H9 (cell line): ENCODE data around the gene TTC29. TPM values are rescaled to one million over a fixed set of nuclear protein-coding genes. Genes with fewer than 3 reads are reported as not detected.

Source experiments
- DNase-seq: peaks from one replicate; pipeline ENCODE4 v3.0.0-alpha.2; 2017
- H2AFZ ChIP-seq: one replicate; pipeline ENCODE4 v1.6.1; 2013; ENCODE audit warnings: mild to moderate bottlenecking, low read length, control low read depth, moderate library complexity
- H2AK5ac ChIP-seq: 2 replicates; pipeline ENCODE4 v1.6.1; 2013; ENCODE audit warnings: low read length, control low read depth, mixed read lengths; ENCODE audit not compliant: insufficient read length
- H2BK120ac ChIP-seq: one replicate; pipeline ENCODE4 v1.6.1; 2013; ENCODE audit warnings: low read depth, mild to moderate bottlenecking, low read length, control low read depth, inconsistent platforms; ENCODE audit not compliant: poor library complexity, severe bottlenecking
- H2BK12ac ChIP-seq: 2 replicates; pipeline ENCODE4 v1.6.1; 2013; ENCODE audit warnings: low read length, control low read depth, mixed read lengths, low read depth; ENCODE audit not compliant: insufficient read length
- H2BK15ac ChIP-seq: 2 replicates; pipeline ENCODE4 v1.6.1; 2013; ENCODE audit warnings: low read depth, low read length, control low read depth
- H2BK20ac ChIP-seq: one replicate; pipeline ENCODE4 v1.6.1; 2013; ENCODE audit warnings: low read depth, mild to moderate bottlenecking, low read length, control low read depth, inconsistent platforms; ENCODE audit not compliant: poor library complexity, severe bottlenecking
- H2BK5ac ChIP-seq: 2 replicates; pipeline ENCODE4 v1.6.1; 2013; ENCODE audit warnings: low read length, control low read depth, mixed read lengths; ENCODE audit not compliant: insufficient read length
- H3K14ac ChIP-seq: 2 replicates; pipeline ENCODE4 v1.6.1; 2013; ENCODE audit warnings: low read length, control low read depth; ENCODE audit not compliant: insufficient read depth
- H3K18ac ChIP-seq: 2 replicates; pipeline ENCODE4 v1.6.1; 2013; ENCODE audit warnings: low read depth, mild to moderate bottlenecking, mixed read lengths, low read length, control low read depth; ENCODE audit not compliant: insufficient read length
- H3K23ac ChIP-seq: 2 replicates; pipeline ENCODE4 v1.6.1; 2013; ENCODE audit warnings: low read length, control low read depth, mixed read lengths, low read depth; ENCODE audit not compliant: insufficient read length
- H3K23me2 ChIP-seq: 2 replicates; pipeline ENCODE4 v1.6.1; 2013; ENCODE audit warnings: low read depth, mild to moderate bottlenecking, mixed read lengths, low read length, control low read depth; ENCODE audit not compliant: insufficient read length, poor library complexity, severe bottlenecking
- H3K27ac ChIP-seq: 2 replicates; pipeline ENCODE4 v1.5.1; 2013; ENCODE audit warnings: low read length, control low read depth, mixed read lengths, low read depth; ENCODE audit not compliant: insufficient read length
- H3K27me3 ChIP-seq: 2 replicates; pipeline ENCODE4 v1.6.1; 2013; ENCODE audit warnings: low read length, control low read depth, inconsistent platforms; ENCODE audit not compliant: insufficient read depth
- H3K4ac ChIP-seq: 2 replicates; pipeline ENCODE4 v1.6.1; 2013; ENCODE audit warnings: low read depth, mild to moderate bottlenecking, control low read depth, inconsistent platforms, low read length, moderate library complexity
- H3K4me1 ChIP-seq: 2 replicates; pipeline ENCODE4 v1.6.1; 2013; ENCODE audit warnings: low read length, control low read depth, inconsistent platforms; ENCODE audit not compliant: insufficient read depth
- H3K4me2 ChIP-seq: 2 replicates; pipeline ENCODE4 v1.6.1; 2013; ENCODE audit warnings: low read length, control low read depth, mixed read lengths; ENCODE audit not compliant: insufficient read length, insufficient read depth
- H3K56ac ChIP-seq: 2 replicates; pipeline ENCODE4 v1.6.1; 2013; ENCODE audit warnings: low read depth, mild to moderate bottlenecking, mixed read lengths, low read length, control low read depth; ENCODE audit not compliant: insufficient read length
- H3K79me1 ChIP-seq: 2 replicates; pipeline ENCODE4 v1.6.1; 2013; ENCODE audit warnings: low read depth, mild to moderate bottlenecking, moderate library complexity, low read length, control low read depth, inconsistent platforms; ENCODE audit not compliant: insufficient read depth, poor library complexity, severe bottlenecking
- H3K79me2 ChIP-seq: 2 replicates; pipeline ENCODE4 v1.6.1; 2013; ENCODE audit warnings: low read length, control low read depth, inconsistent platforms; ENCODE audit not compliant: insufficient read depth
- H3K9ac ChIP-seq: 2 replicates; pipeline ENCODE4 v1.6.1; 2013; ENCODE audit warnings: low read length, control low read depth, mixed read lengths; ENCODE audit not compliant: insufficient read length; ENCODE audit errors: extremely low read depth
- H3K9me3 ChIP-seq: one replicate; pipeline ENCODE4 v1.6.1; 2013; ENCODE audit warnings: low read depth, low read length, inconsistent platforms; ENCODE audit not compliant: control insufficient read depth
- H3T11ph ChIP-seq: one replicate; pipeline ENCODE4 v1.6.1; 2013; ENCODE audit warnings: mild to moderate bottlenecking, low read length, control low read depth, inconsistent platforms
- H4K20me1 ChIP-seq: one replicate; pipeline ENCODE4 v1.6.1; 2013; ENCODE audit not compliant: control insufficient read depth, insufficient read length, insufficient read depth
- H4K5ac ChIP-seq: 2 replicates; pipeline ENCODE4 v1.6.1; 2013; ENCODE audit warnings: low read depth, mild to moderate bottlenecking, mixed read lengths, low read length, control low read depth; ENCODE audit not compliant: insufficient read length
- H4K8ac ChIP-seq: replicated peaks from 2 replicates; pipeline ENCODE4 v1.6.1; 2013; ENCODE audit warnings: low read length, control low read depth, mixed read lengths, low read depth; ENCODE audit not compliant: insufficient read length
- H4K91ac ChIP-seq: 2 replicates; pipeline ENCODE4 v1.6.1; 2013; ENCODE audit warnings: low read depth, mild to moderate bottlenecking, moderate library complexity, mixed read lengths, low read length, control low read depth; ENCODE audit not compliant: insufficient read length
- H3K27ac Mint-ChIP-seq, 3 experiments: 2 replicates in 2 of 3; 3 replicates in 1 of 3; pipeline ENCODE4 v1.8.0; 2020 to 2021; ENCODE audit warnings: mixed read lengths in 3 of 3, mild to moderate bottlenecking in 1 of 3, moderate library complexity in 1 of 3
- H3K27me3 Mint-ChIP-seq: 2 replicates; pipeline ENCODE4 v1.8.0; 2021; ENCODE audit warnings: low read depth, mild to moderate bottlenecking, moderate library complexity, mixed read lengths
- H3K36me3 Mint-ChIP-seq, 3 experiments: 2 replicates in 2 of 3; 3 replicates in 1 of 3; pipeline ENCODE4 v1.8.0; 2020 to 2021; ENCODE audit warnings: low read depth in 3 of 3, mixed read lengths in 3 of 3; ENCODE audit not compliant: insufficient read depth in 1 of 3
- H3K4me1 Mint-ChIP-seq, 2 experiments: 2 replicates each; pipeline ENCODE4 v1.8.0; 2020; ENCODE audit warnings: mixed read lengths in 2 of 2
- H3K4me3 Mint-ChIP-seq, 2 experiments: 2 replicates in 1 of 2; 3 replicates in 1 of 2; pipeline ENCODE4 v1.8.0; 2020 to 2021; ENCODE audit warnings: mild to moderate bottlenecking in 2 of 2, mixed read lengths in 2 of 2, moderate library complexity in 1 of 2
- H3K9me3 Mint-ChIP-seq, 2 experiments: 2 replicates in 1 of 2; 3 replicates in 1 of 2; pipeline ENCODE4 v1.8.0; 2020; ENCODE audit warnings: mild to moderate bottlenecking in 2 of 2, mixed read lengths in 2 of 2, moderate library complexity in 1 of 2
- CTCF ChIP-seq: fragments of 200-600 bp; sonication (generic); conservative IDR thresholded peaks from 3 replicates; pipeline ENCODE4 v1.8.0; 2021; ENCODE audit warnings: antibody characterized with exemption, mild to moderate bottlenecking
- WGBS: extraction: QIAGEN DNeasy Blood & Tissue Kit; methylation state at CpG from one replicate; pipeline ENCODE4 v1.1.7; 2013; ENCODE audit warnings: missing lambda C conversion rate, low lambda C conversion rate, mixed read lengths; ENCODE audit not compliant: insufficient read length; ENCODE audit errors: extremely low coverage; 5-methylcytosine and 5-hydroxymethylcytosine counted together
- total RNA-seq: library from RNA; stranded (reverse); gene quantifications from 2 replicates; pipeline ENCODE4 v1.2.1, GENCODE V29; 2021

TTC29 gene
- total RNA-seq, 1 experiment from 2014 or later: not detected

DNA sequence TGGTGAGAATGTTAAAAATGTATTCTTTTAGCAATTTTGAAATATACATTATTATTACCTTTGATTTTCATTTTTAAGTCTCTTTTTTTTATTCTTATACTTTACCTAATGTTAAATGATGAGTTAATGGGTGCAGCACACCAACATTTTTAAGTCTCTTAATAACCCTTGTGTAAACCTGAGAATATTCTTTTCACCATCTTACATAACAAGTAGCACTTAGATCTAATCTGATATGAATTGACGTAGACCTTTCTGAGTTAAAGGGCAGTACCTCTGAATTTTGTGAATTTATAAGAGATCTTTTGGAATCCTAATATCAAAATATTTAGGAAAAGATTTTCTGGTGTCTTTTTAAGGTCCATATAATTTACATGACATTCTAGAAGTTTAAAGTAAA, 110.6 kb downstream of the TTC29 start:
- H3K23ac ChIP-seq: no peak overlapping the region
- no peak overlapping the region for H3T11ph ChIP-seq
- H3K4me1 ChIP-seq: no peaks in the 10 kb centered on the region
- H3K27ac ChIP-seq: no peak overlapping the region
- H3K79me1 ChIP-seq: no peaks in the 10 kb centered on the region
- no peak overlapping the region for H2BK15ac ChIP-seq
- no peaks in the 10 kb centered on the region for H3K9me3 Mint-ChIP-seq
- H3K4ac ChIP-seq: no peak overlapping the region
- no peak overlapping the region for H3K9ac ChIP-seq
- WGBS: no CpG with 5 or more reads among the region's 1 CpG
- H2BK120ac ChIP-seq: no peak overlapping the region
- no peak overlapping the region for H3K27ac Mint-ChIP-seq
- H4K5ac ChIP-seq: no peak overlapping the region
- no peak overlapping the region for H2BK20ac ChIP-seq
- no peaks in the 10 kb centered on the region for H3K79me2 ChIP-seq
- H3K27me3 Mint-ChIP-seq: peaks cover 3% of the 10 kb centered on the region; the same call in 1 of the 2 replicates
- H4K8ac ChIP-seq: no peak overlapping the region
- no peak overlapping the region for H3K4me2 ChIP-seq
- no peak overlapping the region for H3K4me3 Mint-ChIP-seq
- no peaks in the 10 kb centered on the region for H3K27me3 ChIP-seq
- no peaks in the 10 kb centered on the region for H3K23me2 ChIP-seq
- H3K56ac ChIP-seq: no peak overlapping the region
- no peak for TF ChIP-seq CTCF
- no peaks in the 10 kb centered on the region for H3K9me3 ChIP-seq
- no peak overlapping the region for H2AK5ac ChIP-seq
- no peak for DNase-seq
- H3K36me3 Mint-ChIP-seq: no peaks in the 10 kb centered on the region
- H2BK12ac ChIP-seq: no peak overlapping the region
- no peak overlapping the region for H3K18ac ChIP-seq
- no peak overlapping the region for H3K14ac ChIP-seq
- H4K20me1 ChIP-seq: no peaks in the 10 kb centered on the region
- H4K91ac ChIP-seq: no peak overlapping the region
- no peak overlapping the region for H2BK5ac ChIP-seq
- H2AFZ ChIP-seq: no peak overlapping the region
- no peaks in the 10 kb centered on the region for H3K4me1 Mint-ChIP-seq
